GM12878 (cell line): ENCODE measurements around the gene ID3. TPM values are rescaled to one million over a fixed set of nuclear protein-coding genes. Genes with fewer than 3 reads are reported as not detected.

Experiments used
- CBX3 ChIP-seq: fragments of 200-600 bp; sonication (generic); IDR thresholded peaks from 2 replicates; pipeline ENCODE4 v1.6.1; 2016; ENCODE audit warnings: low read depth, borderline replicate concordance
- CREB1 ChIP-seq: IDR thresholded peaks from 2 replicates; pipeline ENCODE4 v1.6.1; 2012; ENCODE audit warnings: low read depth, mild to moderate bottlenecking, inconsistent platforms
- E4F1 ChIP-seq: fragments of 450-650 bp; IDR thresholded peaks from 2 replicates; pipeline ENCODE4 v1.6.1; 2018; ENCODE audit warnings: borderline replicate concordance, mild to moderate bottlenecking; ENCODE audit not compliant: partially characterized antibody
- HCFC1 ChIP-seq: fragments of 150-350 bp; IDR thresholded peaks from 2 replicates; pipeline ENCODE4 v1.6.1; 2014; ENCODE audit warnings: low read length
- IRF3 ChIP-seq: fragments of 450-650 bp; IDR thresholded peaks from 2 replicates; pipeline ENCODE4 v1.6.1; 2014; ENCODE audit warnings: mild to moderate bottlenecking
- JUNB ChIP-seq: IDR thresholded peaks from 2 replicates; pipeline ENCODE4 v1.6.1; 2016; ENCODE audit warnings: antibody characterized with exemption, mild to moderate bottlenecking
- MTA2 ChIP-seq: fragments of 450-650 bp; IDR thresholded peaks from 2 replicates; pipeline ENCODE4 v1.6.1; 2016; ENCODE audit warnings: low read depth, mild to moderate bottlenecking, moderate library complexity
- MYB ChIP-seq: fragments of 150-350 bp; IDR thresholded peaks from 2 replicates; pipeline ENCODE4 v1.6.1; 2014; ENCODE audit warnings: mild to moderate bottlenecking, low read depth, low read length, borderline replicate concordance
- MYC ChIP-seq: IDR thresholded peaks from 2 replicates; pipeline ENCODE4 v1.6.1; 2011; ENCODE audit warnings: mild to moderate bottlenecking, low read length, moderate library complexity, inconsistent platforms; ENCODE audit not compliant: insufficient read depth, insufficient replicate concordance, insufficient read length, severe bottlenecking
- RAD21 ChIP-seq: IDR thresholded peaks from 2 replicates; pipeline ENCODE4 v1.6.1; 2011; ENCODE audit warnings: mild to moderate bottlenecking, low read depth, low read length, moderate library complexity; ENCODE audit not compliant: insufficient read depth
- RFX5 ChIP-seq: IDR thresholded peaks from 2 replicates; pipeline ENCODE4 v1.6.1; 2011; ENCODE audit warnings: low read depth, low read length, improper control_type of control experiment
- SIN3A ChIP-seq: IDR thresholded peaks from 2 replicates; pipeline ENCODE4 v1.6.1; 2012; ENCODE audit warnings: low read depth, low read length, improper control_type of control experiment
- SREBF1 ChIP-seq: IDR thresholded peaks from 2 replicates; pipeline ENCODE4 v1.6.1; 2012; ENCODE audit warnings: mild to moderate bottlenecking, low read length
- STAT3 ChIP-seq: IDR thresholded peaks from 2 replicates; pipeline ENCODE4 v1.6.1; 2011; ENCODE audit warnings: low read depth, low read length, improper control_type of control experiment
- TARDBP ChIP-seq: IDR thresholded peaks from 2 replicates; pipeline ENCODE4 v1.6.1; 2016; ENCODE audit warnings: borderline replicate concordance
- WRNIP1 ChIP-seq: IDR thresholded peaks from 2 replicates; pipeline ENCODE4 v1.6.1; 2011; ENCODE audit warnings: low read depth, low read length, improper control_type of control experiment, borderline replicate concordance
- YY1 ChIP-seq: IDR thresholded peaks from 2 replicates; pipeline ENCODE4 v1.6.1; 2011; ENCODE audit warnings: low read depth, mild to moderate bottlenecking, low read length
- ZBED1 ChIP-seq: IDR thresholded peaks from 2 replicates; pipeline ENCODE4 v1.6.1; 2016; ENCODE audit warnings: borderline replicate concordance
- polyA plus RNA-seq, 11 experiments: library from polyadenylated mRNA; depleted of rRNA in 4 of 11; unstranded in 6 of 11; stranded (reverse) in 5 of 11; fragments of >200 nt; fragmentation: Nextera tagmentation in 4 of 11; fragmentation: Illumina TruSeq in 1 of 11; extraction: Ambion mirVana in 4 of 11; extraction: Trizol in 1 of 11; gene quantifications; 1 replicate in 1 of 11; 2 replicates in 10 of 11; pipeline versions ENCODE4 v1.2.1 to v1.2.3, GENCODE V29; 2011 to 2016; ENCODE audit warnings: inconsistent platforms in 2 of 11, missing spikeins in 2 of 11, low read depth in 1 of 11
- total RNA-seq, 4 experiments: library from RNA; depleted of rRNA in 3 of 4; stranded (reverse); fragments of >200 nt in 3 of 4; fragmentation: Illumina TruSeq in 1 of 4; extraction: Trizol in 1 of 4; gene quantifications; 2 replicates each; pipeline versions ENCODE4 v1.2.1 to v1.2.3, GENCODE V29; 2013 to 2021
- TF ChIP-seq, protein P1 (sequence below): fragments of 450-650 bp; formaldehyde crosslinking; IDR thresholded peaks from 2 replicates; pipeline ENCODE4 v1.4.0; 2020; ENCODE audit warnings: mild to moderate bottlenecking, moderate library complexity
- TF ChIP-seq, protein P2 (sequence below): IDR thresholded peaks from 2 replicates; pipeline ENCODE4 v1.6.1; 2011; ENCODE audit warnings: low read depth, low read length, improper control_type of control experiment, borderline replicate concordance

ID3 gene
- total and polyA plus RNA-seq, 10 of the 15 experiments (the other 5 are each of a cell fraction or from before 2014, with no cell fraction given): 42.7 to 475 (median 207) TPM

DNA sequence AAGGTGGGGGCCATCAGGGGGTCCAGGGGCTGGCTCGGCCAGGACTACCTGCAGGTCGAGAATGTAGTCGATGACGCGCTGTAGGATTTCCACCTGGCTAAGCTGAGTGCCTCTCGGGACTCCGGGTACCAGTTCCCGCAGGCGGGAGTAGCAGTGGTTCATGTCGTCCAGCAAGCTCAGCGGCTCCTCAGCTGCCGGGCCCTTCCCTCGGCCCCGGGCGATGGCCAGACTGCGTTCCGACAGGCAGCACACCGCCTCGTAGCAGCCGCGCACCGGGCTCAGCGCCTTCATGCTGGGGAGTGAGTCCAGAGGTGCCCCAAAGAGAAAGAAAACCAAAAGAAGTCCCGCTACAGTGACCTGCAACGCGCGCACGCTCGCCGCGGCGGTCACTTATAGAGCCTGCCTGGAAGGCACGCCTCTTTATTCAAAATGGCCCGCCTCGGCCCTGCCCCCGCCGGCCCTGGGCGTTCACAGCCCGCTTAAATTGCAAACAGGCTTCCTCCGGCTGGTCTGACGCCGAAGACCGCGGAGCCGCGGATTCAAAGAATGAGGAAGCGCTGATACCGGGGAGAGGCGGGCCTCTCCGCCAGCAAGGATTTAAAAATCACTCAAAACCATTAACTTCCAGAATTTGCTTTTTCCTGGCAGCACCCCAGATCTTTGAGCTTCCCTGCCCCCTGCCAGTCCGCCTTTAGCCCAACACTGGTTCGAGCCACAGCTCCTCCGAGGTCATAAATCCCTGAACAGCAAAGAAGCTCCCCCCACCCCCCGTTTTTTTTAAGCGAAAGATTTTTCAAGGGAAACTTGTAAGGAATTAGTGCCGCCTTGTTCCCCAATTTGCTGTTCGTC lies at the start of gene ID3 (continued):
- TF ChIP-seq SIN3A (no peak), TARDBP (peak; percentile 27; the same call in 1 of the 2 replicates), YY1 (peak; percentile 49; the same call in 1 of the 2 replicates), JUNB (no peak), RAD21 (0 out of 2 replicates have a peak, but pooled peaks have one; percentile 1), MTA2 (no peak; the same call in 1 of the 2 replicates), SREBF1 (no peak), ZBED1 (peak; percentile 91; the same call in 1 of the 2 replicates), IRF3 (no peak), MYB (no peak), CREB1 (no peak; the same call in 1 of the 2 replicates), RFX5 (no peak), CBX3 (no peak), E4F1 (no peak), HCFC1 (no peak), STAT3 (no peak), WRNIP1 (no peak), MYC (peak; percentile 26)
- TF ChIP-seq, protein P1, sequence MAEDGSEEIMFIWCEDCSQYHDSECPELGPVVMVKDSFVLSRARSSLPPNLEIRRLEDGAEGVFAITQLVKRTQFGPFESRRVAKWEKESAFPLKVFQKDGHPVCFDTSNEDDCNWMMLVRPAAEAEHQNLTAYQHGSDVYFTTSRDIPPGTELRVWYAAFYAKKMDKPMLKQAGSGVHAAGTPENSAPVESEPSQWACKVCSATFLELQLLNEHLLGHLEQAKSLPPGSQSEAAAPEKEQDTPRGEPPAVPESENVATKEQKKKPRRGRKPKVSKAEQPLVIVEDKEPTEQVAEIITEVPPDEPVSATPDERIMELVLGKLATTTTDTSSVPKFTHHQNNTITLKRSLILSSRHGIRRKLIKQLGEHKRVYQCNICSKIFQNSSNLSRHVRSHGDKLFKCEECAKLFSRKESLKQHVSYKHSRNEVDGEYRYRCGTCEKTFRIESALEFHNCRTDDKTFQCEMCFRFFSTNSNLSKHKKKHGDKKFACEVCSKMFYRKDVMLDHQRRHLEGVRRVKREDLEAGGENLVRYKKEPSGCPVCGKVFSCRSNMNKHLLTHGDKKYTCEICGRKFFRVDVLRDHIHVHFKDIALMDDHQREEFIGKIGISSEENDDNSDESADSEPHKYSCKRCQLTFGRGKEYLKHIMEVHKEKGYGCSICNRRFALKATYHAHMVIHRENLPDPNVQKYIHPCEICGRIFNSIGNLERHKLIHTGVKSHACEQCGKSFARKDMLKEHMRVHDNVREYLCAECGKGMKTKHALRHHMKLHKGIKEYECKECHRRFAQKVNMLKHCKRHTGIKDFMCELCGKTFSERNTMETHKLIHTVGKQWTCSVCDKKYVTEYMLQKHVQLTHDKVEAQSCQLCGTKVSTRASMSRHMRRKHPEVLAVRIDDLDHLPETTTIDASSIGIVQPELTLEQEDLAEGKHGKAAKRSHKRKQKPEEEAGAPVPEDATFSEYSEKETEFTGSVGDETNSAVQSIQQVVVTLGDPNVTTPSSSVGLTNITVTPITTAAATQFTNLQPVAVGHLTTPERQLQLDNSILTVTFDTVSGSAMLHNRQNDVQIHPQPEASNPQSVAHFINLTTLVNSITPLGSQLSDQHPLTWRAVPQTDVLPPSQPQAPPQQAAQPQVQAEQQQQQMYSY: no peak
- TF ChIP-seq, protein P2, sequence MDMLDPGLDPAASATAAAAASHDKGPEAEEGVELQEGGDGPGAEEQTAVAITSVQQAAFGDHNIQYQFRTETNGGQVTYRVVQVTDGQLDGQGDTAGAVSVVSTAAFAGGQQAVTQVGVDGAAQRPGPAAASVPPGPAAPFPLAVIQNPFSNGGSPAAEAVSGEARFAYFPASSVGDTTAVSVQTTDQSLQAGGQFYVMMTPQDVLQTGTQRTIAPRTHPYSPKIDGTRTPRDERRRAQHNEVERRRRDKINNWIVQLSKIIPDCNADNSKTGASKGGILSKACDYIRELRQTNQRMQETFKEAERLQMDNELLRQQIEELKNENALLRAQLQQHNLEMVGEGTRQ: no peak
